GM15510 (cell line): ENCODE measurements around the gene STRN3.

ENCODE experiments used
- POLR2A ChIP-seq: IDR thresholded peaks from 3 replicates; pipeline ENCODE4 v1.6.1; 2011; ENCODE audit warnings: borderline replicate concordance; ENCODE audit not compliant: insufficient read length; ENCODE audit errors: extremely low read depth

Gene STRN3

DNA sequence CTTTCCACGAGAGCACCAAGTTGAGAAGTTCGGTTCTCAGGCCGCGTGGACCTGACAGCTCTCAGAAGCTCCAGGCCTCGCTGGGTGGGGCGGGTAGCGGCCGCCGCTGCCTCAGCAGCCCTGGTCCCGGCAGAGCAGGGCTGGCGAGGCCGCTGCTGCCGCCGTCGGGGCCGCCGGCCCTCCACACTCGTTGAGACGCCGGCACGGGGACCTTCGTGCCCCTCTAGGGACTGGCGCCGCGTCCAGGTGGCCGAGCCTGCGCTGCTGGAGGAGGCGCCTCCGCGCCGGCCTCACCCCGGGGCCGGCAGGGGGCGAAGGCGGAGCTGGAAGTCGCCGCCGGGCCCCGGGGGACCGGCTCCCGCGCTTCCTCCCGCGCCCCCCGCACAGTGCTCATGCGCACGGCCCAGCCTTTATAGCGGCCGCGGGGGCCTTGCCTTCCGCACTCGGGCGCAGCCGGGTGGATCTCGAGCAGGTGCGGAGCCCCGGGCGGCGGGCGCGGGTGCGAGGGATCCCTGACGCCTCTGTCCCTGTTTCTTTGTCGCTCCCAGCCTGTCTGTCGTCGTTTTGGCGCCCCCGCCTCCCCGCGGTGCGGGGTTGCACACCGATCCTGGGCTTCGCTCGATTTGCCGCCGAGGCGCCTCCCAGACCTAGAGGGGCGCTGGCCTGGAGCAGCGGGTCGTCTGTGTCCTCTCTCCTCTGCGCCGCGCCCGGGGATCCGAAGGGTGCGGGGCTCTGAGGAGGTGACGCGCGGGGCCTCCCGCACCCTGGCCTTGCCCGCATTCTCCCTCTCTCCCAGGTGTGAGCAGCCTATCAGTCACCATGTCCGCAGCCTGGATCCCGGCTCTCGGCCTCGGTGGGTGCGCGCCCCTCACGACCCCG lies 151.8 kb downstream of the STRN3 start, which contains the start of gene COCH:
COCH (plus strand) TSS at position 440 of the 879 bp plus-strand sequence; CDS start at position 820, 380 bp downstream.
- TF ChIP-seq POLR2A, result peak; percentile 50

DNA sequence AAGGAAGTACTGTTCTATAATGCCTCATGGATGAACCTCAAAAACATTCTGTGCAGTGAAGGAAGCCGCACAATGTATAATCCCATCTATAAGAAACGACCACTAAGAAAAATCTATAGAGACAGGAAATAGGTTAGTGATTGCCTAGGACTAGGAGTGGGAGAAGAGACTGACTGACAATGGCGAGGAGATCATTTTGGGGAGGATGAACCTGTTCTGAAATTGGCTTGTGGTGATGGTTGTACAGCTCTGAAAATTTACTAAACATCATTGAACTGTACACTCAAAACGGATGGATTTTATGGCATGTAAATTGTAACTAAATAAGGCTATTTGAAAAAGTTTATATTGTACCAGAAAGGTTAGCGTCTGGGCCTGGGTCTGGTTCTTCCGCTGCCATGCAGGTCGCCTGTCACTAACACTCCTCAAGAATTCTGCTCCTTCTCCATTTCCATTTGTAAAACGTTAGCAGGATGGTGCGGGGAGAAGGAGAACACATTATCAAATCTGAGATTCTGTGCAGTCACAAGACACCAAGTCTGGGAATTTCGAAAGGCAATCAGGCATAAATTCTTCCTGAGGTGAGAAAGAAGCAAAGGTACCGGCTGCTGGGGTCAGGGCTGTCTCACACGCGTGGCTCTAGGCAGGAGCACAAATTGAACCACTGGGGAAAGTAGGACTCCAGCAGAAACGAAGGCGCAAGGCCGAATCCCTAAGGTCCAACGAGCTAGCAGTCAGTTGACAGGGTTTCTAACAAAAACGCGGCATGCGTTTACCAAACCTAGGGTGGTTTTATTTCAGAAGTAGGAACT lies 152.7 kb downstream of the STRN3 start:
- TF ChIP-seq POLR2A, result no peak

DNA sequence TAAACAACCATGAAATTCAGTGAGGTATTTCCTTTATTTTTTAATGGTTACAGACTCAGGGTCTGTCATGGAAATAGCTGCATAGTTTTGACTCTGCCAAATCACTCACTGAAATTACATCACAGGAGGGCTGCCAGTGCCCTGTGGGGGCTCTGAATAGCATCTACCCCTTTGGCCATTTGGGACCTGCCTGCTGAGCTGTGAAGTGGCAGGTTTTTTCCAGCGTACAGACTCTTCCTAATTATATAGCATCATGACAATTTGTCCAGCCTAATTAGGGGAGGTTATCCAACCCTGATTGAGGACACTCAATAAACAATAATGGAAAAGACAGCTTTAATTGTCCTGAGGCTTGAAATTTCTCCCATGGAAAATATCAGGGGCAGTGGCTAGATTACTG lies 153.6 kb downstream of the STRN3 start:
- TF ChIP-seq POLR2A, result no peak

DNA sequence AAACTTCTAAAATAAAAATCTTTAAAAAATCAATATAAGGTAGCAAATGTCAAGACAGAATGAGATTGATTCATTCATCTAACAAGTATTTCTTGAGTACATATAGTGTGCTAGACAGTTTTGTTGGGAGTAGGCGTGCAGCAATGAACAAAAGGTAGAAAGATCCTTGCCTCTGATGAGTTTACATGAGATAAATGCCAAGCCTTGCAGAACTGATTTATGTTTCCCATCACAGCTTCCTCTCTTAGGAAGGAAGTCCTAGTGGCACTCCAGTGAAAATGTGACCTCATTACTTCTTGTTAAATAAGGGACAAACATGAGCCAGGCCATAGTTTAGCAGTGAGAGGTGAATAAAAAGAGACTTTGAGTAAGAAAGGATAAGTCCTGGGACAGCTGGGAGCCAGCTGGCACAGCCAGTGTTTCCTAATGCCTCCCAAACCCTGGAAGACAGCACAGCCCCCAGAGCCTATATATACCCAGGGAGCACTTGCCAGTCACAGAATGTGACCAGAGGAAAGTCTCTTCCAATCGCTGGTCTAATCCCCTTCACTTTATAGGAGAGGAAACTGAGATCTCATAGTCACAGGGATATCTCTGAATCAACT lies 156.5 kb downstream of the STRN3 start:
- no peak for TF ChIP-seq POLR2A

DNA sequence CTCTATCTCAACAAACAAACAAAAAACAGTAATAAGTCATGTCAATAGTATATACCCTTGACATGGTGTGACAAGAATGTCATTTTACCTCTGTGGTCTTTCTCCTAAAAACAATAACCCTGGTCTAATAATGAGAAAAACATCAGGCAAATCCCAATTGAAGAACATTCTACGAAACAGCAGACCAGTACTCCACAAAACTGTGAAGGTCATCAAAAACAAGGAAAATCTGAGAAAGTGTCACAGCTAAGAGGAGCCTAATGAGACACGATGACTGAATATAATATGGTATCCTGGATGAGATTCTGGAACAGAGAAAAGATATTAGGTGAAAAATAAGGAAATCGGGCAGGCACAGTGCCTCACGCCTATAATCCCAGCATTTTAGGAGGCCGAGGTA lies 157.4 kb downstream of the STRN3 start:
- no peak for TF ChIP-seq POLR2A

DNA sequence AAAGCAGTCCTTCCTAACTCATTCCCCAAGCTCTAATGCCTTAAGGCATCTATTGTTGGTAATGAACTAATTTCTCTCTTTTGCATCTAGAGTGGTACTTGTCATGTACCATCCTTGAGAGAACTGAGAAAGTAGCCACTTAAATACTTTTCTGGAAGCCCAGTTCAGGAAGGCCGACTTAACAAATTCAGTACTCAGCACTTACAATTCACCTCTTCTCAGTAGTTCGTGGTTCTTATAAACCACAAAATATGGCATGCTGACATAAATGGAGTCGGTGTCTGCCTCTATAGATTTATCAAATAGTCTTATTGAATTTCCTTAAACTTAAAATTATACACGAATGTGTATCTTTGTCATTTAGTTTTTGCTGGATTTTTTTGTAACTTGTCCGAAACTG lies 161.2 kb downstream of the STRN3 start:
- TF ChIP-seq POLR2A, result no peak

DNA sequence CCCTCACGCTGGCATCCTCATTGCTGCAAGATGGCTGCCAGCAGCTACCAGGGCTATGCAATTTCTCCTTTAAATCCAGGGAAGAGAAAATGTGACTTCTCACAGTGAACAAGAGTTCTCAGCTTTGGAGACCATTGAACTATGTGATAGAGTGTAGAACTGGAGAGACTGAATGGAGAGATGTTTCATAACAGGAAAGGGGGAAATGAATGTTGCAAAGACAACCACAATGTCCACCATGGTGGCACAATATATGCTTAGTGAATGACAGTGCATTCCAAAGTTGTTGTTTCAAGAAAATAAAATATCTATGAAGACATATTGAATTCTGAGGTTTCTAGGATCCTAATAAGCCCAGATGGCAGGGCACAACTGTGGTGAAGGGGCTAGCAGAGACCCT lies 165.0 kb downstream of the STRN3 start:
- no peak for TF ChIP-seq POLR2A

DNA sequence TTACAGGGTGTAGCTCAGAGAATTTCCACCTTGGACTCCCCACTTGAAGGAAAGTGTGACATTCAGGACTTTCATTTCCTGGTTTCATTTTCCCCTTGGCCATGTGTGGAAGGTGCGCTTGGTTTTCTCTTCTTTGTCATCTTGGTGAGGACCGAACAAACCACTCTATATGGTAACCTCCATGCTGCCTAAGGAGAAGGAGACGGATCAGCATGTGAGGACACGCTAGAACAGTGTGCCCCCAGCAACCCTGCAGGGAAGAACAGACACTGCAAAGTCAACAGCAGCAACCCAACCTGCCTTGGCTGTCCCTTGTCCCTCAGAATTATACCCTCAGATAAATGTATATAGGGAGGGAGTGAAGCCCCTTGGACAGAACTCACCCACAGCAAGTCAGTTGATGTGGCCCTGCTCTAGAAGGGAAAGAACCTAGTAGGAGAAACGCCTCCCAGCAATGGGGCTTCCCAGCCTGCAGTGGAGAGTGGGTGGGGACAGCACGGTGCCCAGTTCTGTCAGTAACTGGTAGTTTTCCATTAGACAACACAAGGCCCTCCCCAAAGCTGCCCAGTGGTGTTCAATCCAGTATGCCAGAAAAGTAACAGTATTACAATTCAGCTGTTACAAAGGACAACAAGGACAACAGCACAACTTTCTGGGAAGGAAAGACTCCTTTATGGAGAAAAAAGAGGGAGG lies 170.7 kb downstream of the STRN3 start:
- TF ChIP-seq POLR2A, result no peak

DNA sequence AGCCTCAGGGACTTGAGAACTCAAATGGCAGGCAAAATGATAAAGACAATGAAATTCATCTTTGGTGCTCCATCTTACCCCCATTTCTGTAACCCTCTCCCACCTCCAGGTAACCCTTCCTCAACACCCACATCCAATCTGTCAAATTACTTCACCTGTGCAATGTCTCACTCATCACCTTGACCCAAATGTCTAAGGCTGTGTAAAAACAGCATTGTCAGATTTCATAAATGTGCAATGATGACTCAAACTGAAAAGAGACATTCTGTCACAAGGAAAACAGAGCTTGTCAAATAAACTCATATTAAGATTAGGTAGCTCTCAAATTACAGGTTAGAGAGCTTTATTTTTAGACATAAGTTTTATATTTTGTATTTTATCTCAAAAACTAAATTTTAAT lies 171.7 kb downstream of the STRN3 start:
- no peak for TF ChIP-seq POLR2A

DNA sequence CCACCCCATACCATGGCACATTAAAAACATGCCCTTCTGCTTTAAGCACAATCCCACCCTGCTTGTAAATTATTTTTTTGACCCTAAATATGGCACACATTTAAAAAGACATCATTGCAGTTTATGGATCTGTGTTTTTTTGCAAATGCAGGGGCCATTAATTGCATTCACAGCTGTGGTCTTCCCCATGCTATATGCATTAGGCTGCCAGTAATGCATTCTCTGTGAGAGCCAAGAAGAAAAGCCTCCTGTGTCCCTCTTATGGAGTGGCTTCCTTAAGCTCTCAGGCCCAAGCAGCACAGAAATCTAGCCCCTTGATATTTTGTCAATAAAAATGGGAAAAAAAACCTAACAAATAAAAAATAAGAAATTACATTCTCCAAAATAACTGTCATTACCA lies 172.2 kb downstream of the STRN3 start:
- TF ChIP-seq POLR2A, result no peak

DNA sequence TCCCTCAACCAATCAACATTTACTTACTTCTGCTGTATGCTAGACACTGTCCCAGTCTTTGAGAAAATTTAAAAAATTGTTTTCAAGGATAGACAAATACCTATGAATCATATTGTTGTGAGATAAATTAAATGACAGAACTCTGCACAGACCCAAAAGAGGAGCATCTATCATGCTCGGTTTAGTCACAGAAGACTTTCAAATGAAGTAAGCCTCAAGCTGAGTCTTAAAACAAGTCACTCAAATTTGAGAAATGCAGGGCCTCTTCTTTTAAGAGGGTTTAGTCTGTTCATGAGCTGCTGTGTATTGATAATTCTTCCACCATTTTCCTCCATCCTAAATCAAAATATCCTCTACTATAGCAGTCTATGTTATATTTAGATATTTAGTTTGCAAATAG lies 176.2 kb downstream of the STRN3 start:
- TF ChIP-seq POLR2A, result no peak

DNA sequence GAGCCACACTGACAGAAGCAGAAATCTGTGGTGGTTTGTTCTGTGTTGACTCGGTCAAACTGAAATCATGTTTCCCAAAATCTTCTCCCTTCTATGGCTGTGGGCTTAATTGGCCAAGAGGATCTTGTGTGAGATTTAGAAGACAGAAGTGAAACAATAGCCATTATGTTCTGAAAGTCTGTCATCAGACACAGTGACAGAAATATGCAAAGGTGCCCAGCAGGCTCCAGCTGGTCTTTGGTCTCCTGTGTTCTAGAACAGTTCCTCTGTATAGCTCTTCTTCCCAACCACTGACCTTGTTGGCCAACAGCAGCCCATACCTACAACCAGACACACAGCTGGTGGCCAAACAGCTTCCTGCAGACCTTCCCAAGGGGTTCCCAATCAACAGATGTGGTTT lies 176.8 kb downstream of the STRN3 start:
- TF ChIP-seq POLR2A, result no peak

DNA sequence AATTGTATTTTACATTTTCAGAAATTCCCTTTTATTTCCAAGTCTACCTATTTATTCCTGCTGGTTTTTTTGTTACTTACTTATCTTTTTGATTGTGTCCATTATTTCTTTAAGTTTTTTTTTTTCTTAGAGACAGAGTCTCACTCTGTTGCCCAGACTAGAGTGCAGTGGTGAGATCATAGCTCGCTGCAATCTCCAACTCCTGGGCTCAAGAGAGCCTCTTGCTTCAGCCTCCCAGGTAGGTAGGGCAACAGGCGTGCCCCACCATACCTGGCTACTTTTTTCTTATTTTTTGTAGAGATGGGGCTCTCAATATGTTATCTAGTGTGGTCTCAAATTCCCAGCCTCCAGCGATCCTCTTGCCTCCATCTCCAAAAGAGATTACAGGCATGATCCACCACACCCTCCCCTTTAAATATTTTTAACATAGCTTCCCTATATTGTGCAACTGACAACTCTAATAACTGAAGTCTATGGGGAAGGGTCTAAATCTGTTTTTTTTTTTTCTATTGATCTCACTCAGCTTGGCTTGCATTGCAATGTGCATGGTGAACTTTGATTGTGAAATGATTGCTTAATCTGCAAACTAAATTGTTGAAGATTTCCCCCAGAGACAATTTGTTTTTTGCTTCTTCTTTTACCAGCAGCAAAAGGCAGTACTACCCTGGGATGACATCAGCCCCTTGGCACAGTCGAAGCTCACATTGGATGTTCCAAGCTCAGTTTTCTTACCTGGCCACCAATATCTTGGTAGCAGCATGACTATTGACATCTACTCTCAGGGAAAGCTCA lies 177.5 kb downstream of the STRN3 start:
- TF ChIP-seq POLR2A, result no peak
